Smooth muscle cell (in vitro differentiated cells): ENCODE data around the gene RAI14. TPM values are rescaled to one million over a fixed set of nuclear protein-coding genes. Genes with fewer than 3 reads are reported as not detected.

Source experiments
- DNase-seq: peaks from one replicate; lab custom pipeline; 2025; ENCODE audit not compliant: unreplicated experiment; lab: John Stamatoyannopoulos, UW
- H2AFZ ChIP-seq: fragments of 200-600 bp; sonication (generic); 2 replicates; pipeline ENCODE4 v1.6.0; 2016; ENCODE audit warnings: antibody characterized with exemption, low read depth, mild to moderate bottlenecking
- H3F3A ChIP-seq: fragments of 200-600 bp; sonication (generic); 2 replicates; pipeline ENCODE4 v1.6.0; 2017; ENCODE audit warnings: antibody characterized with exemption, low read depth
- H3K27ac ChIP-seq: fragments of 200-600 bp; sonication (generic); 2 replicates; pipeline ENCODE4 v1.5.1; 2016; ENCODE audit warnings: low read depth, mild to moderate bottlenecking
- H3K27me3 ChIP-seq: fragments of 200-600 bp; sonication (generic); 2 replicates; pipeline ENCODE4 v1.6.1; 2016; ENCODE audit warnings: low read depth, mild to moderate bottlenecking
- H3K36me3 ChIP-seq: fragments of 200-600 bp; sonication (generic); 2 replicates; pipeline ENCODE4 v1.5.1; 2016; ENCODE audit warnings: low read depth
- H3K4me1 ChIP-seq: fragments of 200-600 bp; sonication (generic); 2 replicates; pipeline ENCODE4 v1.5.1; 2016; ENCODE audit warnings: low read depth
- H3K4me2 ChIP-seq: fragments of 200-600 bp; sonication (generic); 2 replicates; pipeline ENCODE4 v1.6.0; 2016; ENCODE audit warnings: mild to moderate bottlenecking
- H3K4me3 ChIP-seq: fragments of 200-600 bp; sonication (generic); 2 replicates; pipeline ENCODE4 v1.5.1; 2016; ENCODE audit warnings: mild to moderate bottlenecking
- H3K79me2 ChIP-seq: fragments of 200-600 bp; sonication (generic); 2 replicates; pipeline ENCODE4 v1.6.0; 2016; ENCODE audit warnings: low read depth, mild to moderate bottlenecking
- H3K9ac ChIP-seq: fragments of 200-600 bp; sonication (generic); 2 replicates; pipeline ENCODE4 v1.6.0; 2016; ENCODE audit warnings: low read depth
- H3K9me3 ChIP-seq: fragments of 200-600 bp; sonication (generic); replicated peaks from 2 replicates; pipeline ENCODE4 v1.5.1; 2016; ENCODE audit warnings: low read depth
- H4K20me1 ChIP-seq: fragments of 200-600 bp; sonication (generic); 2 replicates; pipeline ENCODE4 v1.6.0; 2016; ENCODE audit warnings: low read depth
- CTCF ChIP-seq: fragments of 200-600 bp; sonication (generic); IDR thresholded peaks from 2 replicates; pipeline ENCODE4 v1.5.1; 2017; ENCODE audit warnings: borderline replicate concordance, mild to moderate bottlenecking, antibody characterized with exemption; ENCODE audit not compliant: insufficient read depth, poor library complexity, severe bottlenecking
- WGBS: methylation state at CpG from one replicate; pipeline ENCODE4 v1.1.7; 2016; ENCODE audit warnings: low lambda C conversion rate; 5-methylcytosine and 5-hydroxymethylcytosine counted together
- polyA plus RNA-seq: library from polyadenylated mRNA; unstranded; fragments of >200 nt; fragmentation: Nextera tagmentation; extraction: Ambion mirVana; gene quantifications from 2 replicates; pipeline ENCODE4 v1.2.1, GENCODE V29; 2016
- total RNA-seq: library from RNA; depleted of rRNA; stranded (reverse); fragments of >200 nt; gene quantifications from 2 replicates; pipeline ENCODE4 v1.2.3, GENCODE V29; 2014

RAI14 gene
- total and polyA plus RNA-seq, 2 experiments from 2014 or later, result 111 to 209 TPM

GRCh38 chr5:34656700-34657273 lies 659 bp downstream of the RAI14 start:
- DNase-seq, result peak; percentile 32
- H3K79me2 ChIP-seq, result peaks cover 52% of the 10 kb centered on the region
- peak overlapping the region; percentile 95 for H3K4me3 ChIP-seq
- peak overlapping the region; percentile 19 for H2AFZ ChIP-seq
- H3K9ac ChIP-seq, result peak overlapping the region; percentile 94
- TF ChIP-seq CTCF, result no peak
- peaks cover 40% of the 10 kb centered on the region for H4K20me1 ChIP-seq
- H3K4me1 ChIP-seq, result peaks cover 19% of the 10 kb centered on the region
- no peaks in the 10 kb centered on the region for H3K36me3 ChIP-seq
- peaks cover 11% of the 10 kb centered on the region for H3F3A ChIP-seq
- no peaks in the 10 kb centered on the region for H3K27me3 ChIP-seq
- H3K9me3 ChIP-seq, result no peaks in the 10 kb centered on the region
- 0% methylated on average over 23 of the region's 53 CpGs for WGBS
- peak overlapping the region; percentile 91 for H3K4me2 ChIP-seq
- H3K27ac ChIP-seq, result peak overlapping the region; percentile 93

GRCh38 chr5:34657274-34657921 lies 1.3 kb downstream of the RAI14 start:
- Histone ChIP-seq H4K20me1 (peaks cover 46% of the 10 kb centered on the region), H3K36me3 (no peaks in the 10 kb centered on the region), H3K4me1 (peaks cover 20% of the 10 kb centered on the region), H3K9ac (peak overlapping the region; percentile 94), H2AFZ (no peak overlapping the region), H3K27ac (peak overlapping the region; percentile 93), H3K79me2 (peaks cover 59% of the 10 kb centered on the region), H3K27me3 (no peaks in the 10 kb centered on the region), H3K9me3 (no peaks in the 10 kb centered on the region), H3F3A (peaks cover 13% of the 10 kb centered on the region), H3K4me2 (peak overlapping the region; percentile 91), H3K4me3 (peak overlapping the region; percentile 95)
- peak; percentile 24 for DNase-seq
- no peak for TF ChIP-seq CTCF
- WGBS, result under 1% methylated on average over 28 of the region's 28 CpGs

- no peak for TF ChIP-seq CTCF
- H2AFZ ChIP-seq, result no peak overlapping the region
- peaks cover 20% of the 10 kb centered on the region for H3K4me1 ChIP-seq
- H4K20me1 ChIP-seq, result peaks cover 50% of the 10 kb centered on the region
- peak overlapping the region; percentile 93 for H3K27ac ChIP-seq
- peak overlapping the region; percentile 95 for H3K4me3 ChIP-seq
- WGBS, result 21% methylated on average over 4 of the region's 4 CpGs
- H3K27me3 ChIP-seq, result no peaks in the 10 kb centered on the region
- no peak for DNase-seq
- H3K9ac ChIP-seq, result peak overlapping the region; percentile 94
- H3K4me2 ChIP-seq, result peak overlapping the region; percentile 91
- no peaks in the 10 kb centered on the region for H3K9me3 ChIP-seq
- H3K36me3 ChIP-seq, result no peaks in the 10 kb centered on the region
- H3F3A ChIP-seq, result peaks cover 13% of the 10 kb centered on the region
- H3K79me2 ChIP-seq, result peaks cover 64% of the 10 kb centered on the region
Measured at GRCh38 chr5:34657988-34658387, 1.9 kb downstream of the RAI14 start.
